Transverse colon (tissue), 4 donors: ENCODE data around the gene MICAL1. TPM values are rescaled to one million over a fixed set of nuclear protein-coding genes. Genes with fewer than 3 reads are reported as not detected.

Experiments used
- DNase-seq: peaks from one replicate; pipeline ENCODE4 v3.0.0-alpha.2; 2019
- H3K27ac ChIP-seq, 4 donors: fragments of 200-600 bp; sonication (generic); 2 replicates each; pipeline ENCODE4 v1.5.1; 2016 to 2018; ENCODE audit warnings: inconsistent platforms in 4 of 4
- H3K27me3 ChIP-seq: fragments of 200-600 bp; sonication (generic); 2 replicates; pipeline ENCODE4 v1.5.1; 2017; ENCODE audit warnings: inconsistent platforms
- H3K36me3 ChIP-seq, 4 donors: fragments of 200-600 bp; sonication (generic); 2 replicates each; pipeline ENCODE4 v1.5.1; 2017 to 2019; ENCODE audit warnings: inconsistent platforms in 4 of 4
- H3K4me1 ChIP-seq, 4 donors: fragments of 200-600 bp; sonication (generic); 2 replicates each; pipeline ENCODE4 v1.5.1; 2017 to 2020; ENCODE audit warnings: inconsistent platforms in 4 of 4
- H3K4me3 ChIP-seq, 4 donors: fragments of 200-600 bp; sonication (generic); 1 replicate in 1 of 4; 2 replicates in 3 of 4; pipeline versions ENCODE4 v1.5.1 to v1.6.1; 2017 to 2019; ENCODE audit warnings: inconsistent platforms in 4 of 4
- H3K9me3 ChIP-seq, 2 donors: fragments of 200-600 bp; sonication (generic); 2 replicates each; pipeline ENCODE4 v1.5.1; 2017 to 2019; ENCODE audit warnings: inconsistent platforms in 2 of 2
- CTCF ChIP-seq, 5 experiments: fragments of 200-600 bp in 3 of 5; fragments of 450-650 bp in 2 of 5; sonication (generic) in 3 of 5; IDR thresholded peaks; 1 replicate in 2 of 5; 2 replicates in 3 of 5; pipeline ENCODE4 v1.5.1; 2016 to 2017; ENCODE audit warnings: antibody characterized with exemption in 5 of 5, inconsistent platforms in 3 of 5, mild to moderate bottlenecking in 2 of 5, moderate library complexity in 1 of 5
- EP300 ChIP-seq: sonication (generic); formaldehyde crosslinking; IDR thresholded peaks from one replicate; pipeline ENCODE4 v1.6.1; 2017; ENCODE audit warnings: antibody characterized with exemption, low read depth
- POLR2A ChIP-seq: fragments of 450-650 bp; IDR thresholded peaks from one replicate; pipeline ENCODE4 v1.6.1; 2016; ENCODE audit warnings: antibody characterized with exemption, mild to moderate bottlenecking, moderate library complexity
- POLR2AphosphoS5 ChIP-seq, 3 donors: sonication (generic); formaldehyde crosslinking; IDR thresholded peaks; one replicate each; pipeline ENCODE4 v1.6.1; 2016; ENCODE audit warnings: antibody characterized with exemption in 3 of 3
- WGBS, 2 donors: methylation state at CpG; one replicate each; pipeline ENCODE4 v1.1.5; 2018; ENCODE audit warnings: low coverage in 1 of 2; 5-methylcytosine and 5-hydroxymethylcytosine counted together
- in situ Hi-C, 4 donors: fragments of 200-750 bp; cut with MboI; loops; one replicate each; pipeline versions ENCODE4 v1.15.0 to v1.15.1; 2017; ENCODE audit warnings: low sequenced_read_pairs in 3 of 4, low pct_ligation_motif_present in 1 of 4, low pct_unique_long_range_greater_than_20kb in 1 of 4
- intact Hi-C: fragments of 100-400 bp; cut with DNase I; formaldehyde crosslinking; loops from one replicate; pipeline ENCODE4 v1.15.1; 2023; ENCODE audit warnings: low total_unique reads
- total RNA-seq, 4 donors: library from RNA; depleted of rRNA; stranded (reverse); fragments of >200 nt; gene quantifications; one replicate each; pipeline ENCODE4 v1.1.0, GENCODE V29; 2016

Gene MICAL1
- total RNA-seq, 4 donors from 2014 or later: 85.3 to 241 (median 121) TPM

GRCh38 chr6:109456710-109457561 lies 1.4 kb upstream of the MICAL1 start:
- no peak for TF ChIP-seq CTCF (IDR thresholded peaks at IDR 0.05)
- TF ChIP-seq EP300: no peak
- peak; percentile 77 for TF ChIP-seq POLR2A
- peak; percentile 84 to 89 (median 87) for TF ChIP-seq POLR2AphosphoS5 (IDR thresholded peaks at IDR 0.05)
- Histone ChIP-seq H3K4me1 (peaks cover 14 to 37% (median 33%) of the 10 kb centered on the region in 4 donors), H3K27me3 (no peaks in the 10 kb centered on the region), H3K27ac (peak overlapping the region; percentile 84 to 93 (median 87)), H3K36me3 (peaks cover 0 to 8% (median 2%) of the 10 kb centered on the region in 4 donors), H3K9me3 (no peaks in the 10 kb centered on the region), H3K4me3 (peak overlapping the region in 3 of 4 donors; percentile 63 to 89 (median 69))
- peak; percentile 73 for DNase-seq
- in situ Hi-C loops: loop anchor here in 2 of 4 donors (10.0 kb wide), 1 partner anchor 72 kb away; the partner anchor contains the start of gene CD164 (in 2 of the 2)
- intact Hi-C loops: no loop called here
- WGBS, 2 donors: 35 to 50% methylated on average over 2 to 16 of the region's 16 CpGs

GRCh38 chr6:109456111-109456583 lies 575 bp upstream of the MICAL1 start:
- peak overlapping the region; percentile 44 to 89 (median 66) for H3K4me3 ChIP-seq
- no peaks in the 10 kb centered on the region for H3K27me3 ChIP-seq
- in situ Hi-C loops (loop anchor here in 2 of 4 donors (10.0 kb wide), 1 partner anchor 71 kb away; the partner anchor contains the start of gene CD164 (in 2 of the 2)), intact Hi-C loops (no loop called here)
- H3K4me1 ChIP-seq: peaks cover 14 to 37% (median 33%) of the 10 kb centered on the region in 4 donors
- DNase-seq: no peak
- H3K36me3 ChIP-seq: peaks cover 0 to under 1% (median 0%) of the 10 kb centered on the region in 4 donors
- peak overlapping the region; percentile 84 to 93 (median 87) for H3K27ac ChIP-seq
- H3K9me3 ChIP-seq: no peaks in the 10 kb centered on the region
- TF ChIP-seq POLR2AphosphoS5 (IDR thresholded peaks at IDR 0.05) (peak in 1 of 3 donors; percentile 49), CTCF (IDR thresholded peaks at IDR 0.05) (no peak)
- 8 to 83% methylated on average over 2 to 23 of the region's 38 CpGs for WGBS, 2 donors

- DNase-seq: peak; percentile 76
- intact Hi-C loops: no loop called here
- H3K4me3 ChIP-seq: peak overlapping the region; percentile 44 to 89 (median 66)
- no peaks in the 10 kb centered on the region for H3K27me3 ChIP-seq
- TF ChIP-seq POLR2A: peak; percentile 27
- no peak for TF ChIP-seq EP300
- peak in 2 of 3 donors; percentile 52 to 55 for TF ChIP-seq POLR2AphosphoS5 (IDR thresholded peaks at IDR 0.05)
- TF ChIP-seq CTCF (IDR thresholded peaks at IDR 0.05): peak in 1 of 5 experiments; percentile 11
- H3K36me3 ChIP-seq: no peaks in the 10 kb centered on the region
- H3K27ac ChIP-seq: peak overlapping the region; percentile 84 to 93 (median 87)
- in situ Hi-C loops: loop anchor here in 2 of 4 donors (10.0 kb wide), 1 partner anchor 70 kb away; the partner anchor contains the start of gene CD164 (in 2 of the 2)
- WGBS, 2 donors: 0 to 4% methylated on average over 2 to 42 of the region's 48 CpGs
- peaks cover 14 to 37% (median 33%) of the 10 kb centered on the region in 4 donors for H3K4me1 ChIP-seq
- no peaks in the 10 kb centered on the region for H3K9me3 ChIP-seq
Observed at GRCh38 chr6:109454496-109455436, 806 bp downstream of the MICAL1 start.
